NT2/D1 (cell line): Measurements from ENCODE around the gene AFAP1L2.

Experiments
- SUZ12 ChIP-seq: IDR thresholded peaks from 2 replicates; pipeline ENCODE4 v1.6.1; 2011; ENCODE audit not compliant: insufficient read length, insufficient read depth; ENCODE audit errors: extremely low read depth
- YY1 ChIP-seq: IDR thresholded peaks from 2 replicates; pipeline ENCODE4 v1.6.1; 2011; ENCODE audit not compliant: insufficient read length, insufficient read depth
- ZNF274 ChIP-seq: IDR thresholded peaks from 2 replicates; pipeline ENCODE4 v1.6.1; 2011; ENCODE audit warnings: mild to moderate bottlenecking, low read depth, low read length

GRCh38 chr10:114368057-114368391, 36.3 kb downstream of the AFAP1L2 start:
- no peak for TF ChIP-seq YY1
- no peak for TF ChIP-seq ZNF274
- TF ChIP-seq SUZ12 = no peak
